Activated CD4-positive, alpha-beta T cell treated with anti-CD3 and anti-CD28 coated beads for 1 hour (primary cell): Measurements from ENCODE around the gene DMRTC2.
"Not testable (repeated sequence)": the region's sequence is repeated elsewhere in the genome, so short reads cannot be mapped to it uniquely, and the experiment has no call there.

Experiments
- DNase-seq: peaks from one replicate; pipeline ENCODE4 v3.0.0-alpha.2; 2020

The DMRTC2 gene

GRCh38 chr19:41871573-41872383, 26.9 kb downstream of the DMRTC2 start:
- DNase-seq: peak; percentile 34

GRCh38 chr19:41872384-41872774, 27.5 kb downstream of the DMRTC2 start:
- no peak for DNase-seq

GRCh38 chr19:41872775-41873647, 28.2 kb downstream of the DMRTC2 start:
- peak; percentile 66 for DNase-seq

GRCh38 chr19:41875973-41876372, 31.1 kb downstream of the DMRTC2 start:
- not testable (repeated sequence) for DNase-seq

- no peak for DNase-seq
Observed at GRCh38 chr19:41876847-41877832, 32.3 kb downstream of the DMRTC2 start, which contains the start of gene CD79A. Gene CD79A, plus strand, starts transcription at chr19:41877279. Its CDS starts 26 bp downstream, at chr19:41877305.

GRCh38 chr19:41877916-41878905, 33.4 kb downstream of the DMRTC2 start:
- no peak for DNase-seq

GRCh38 chr19:41879080-41879479, 34.2 kb downstream of the DMRTC2 start:
- no peak for DNase-seq

GRCh38 chr19:41879670-41880328, 35.0 kb downstream of the DMRTC2 start:
- DNase-seq: no peak

GRCh38 chr19:41880329-41880708, 35.5 kb downstream of the DMRTC2 start:
- no peak for DNase-seq

- DNase-seq: peak; percentile 42
Observed at GRCh38 chr19:41882568-41883462, 38.0 kb downstream of the DMRTC2 start, which contains the start of gene ARHGEF1. Gene ARHGEF1, plus strand, starts transcription at chr19:41883184. Its CDS starts 4,899 bp downstream, at chr19:41888083.

- DNase-seq: no peak
Observed at GRCh38 chr19:41883463-41883820, 38.6 kb downstream of the DMRTC2 start.

- DNase-seq: peak; percentile 80
Observed at GRCh38 chr19:41883821-41884733, 39.2 kb downstream of the DMRTC2 start.

GRCh38 chr19:41886761-41887710, 42.2 kb downstream of the DMRTC2 start:
- peak; percentile 51 for DNase-seq

GRCh38 chr19:41887711-41888382, 43.0 kb downstream of the DMRTC2 start:
- peak; percentile 83 for DNase-seq

GRCh38 chr19:41888926-41889325, 44.1 kb downstream of the DMRTC2 start:
- DNase-seq: no peak

- no peak for DNase-seq
Observed at GRCh38 chr19:41889896-41890295, 45.1 kb downstream of the DMRTC2 start.

GRCh38 chr19:41890936-41891335, 46.1 kb downstream of the DMRTC2 start:
- no peak for DNase-seq
